M059J (cell line): ENCODE data around the gene DBNDD1. TPM values are rescaled to one million over a fixed set of nuclear protein-coding genes. Genes with fewer than 3 reads are reported as not detected.
"Not testable (repeated sequence)": the region's sequence is repeated elsewhere in the genome, so short reads cannot be mapped to it uniquely, and the experiment has no call there.

Experiments used
- DNase-seq: peaks from one replicate; pipeline ENCODE4 v3.0.0-alpha.2; 2012; ENCODE audit warnings: low read depth
- total RNA-seq: library from RNA; depleted of rRNA; stranded (reverse); fragments of >200 nt; shearing (Covaris generic); gene quantifications from 2 replicates; pipeline ENCODE4 v1.2.3, GENCODE V29; 2014

DBNDD1 gene
- total RNA-seq, 1 experiment from 2014 or later = 18.7 TPM

- no peak for DNase-seq
Measured at GRCh38 chr16:89990799-89991198, 28.5 kb downstream of the DBNDD1 start.

- no peak for DNase-seq
Measured at GRCh38 chr16:89988951-89989350, 30.3 kb downstream of the DBNDD1 start.

- no peak for DNase-seq
Measured at GRCh38 chr16:89987169-89987568, 32.1 kb downstream of the DBNDD1 start.

GRCh38 chr16:89986600-89986999 lies 32.7 kb downstream of the DBNDD1 start:
- no peak for DNase-seq

GRCh38 chr16:89985219-89985618 lies 34.0 kb downstream of the DBNDD1 start:
- DNase-seq = no peak

GRCh38 chr16:89984216-89984615 lies 35.0 kb downstream of the DBNDD1 start:
- DNase-seq = no peak

GRCh38 chr16:89983536-89983935 lies 35.7 kb downstream of the DBNDD1 start:
- DNase-seq = no peak

- no peak for DNase-seq
Measured at GRCh38 chr16:89982318-89982717, 36.9 kb downstream of the DBNDD1 start.

- DNase-seq = no peak
Measured at GRCh38 chr16:89981414-89981813, 37.8 kb downstream of the DBNDD1 start.

- no peak for DNase-seq
Measured at GRCh38 chr16:89974870-89975269, 44.4 kb downstream of the DBNDD1 start.

- no peak for DNase-seq
Measured at GRCh38 chr16:89973654-89974335, 45.5 kb downstream of the DBNDD1 start.

GRCh38 chr16:89973235-89973634 lies 46.0 kb downstream of the DBNDD1 start:
- no peak for DNase-seq

- DNase-seq = peak; percentile 92
Measured at GRCh38 chr16:89972244-89973234, 46.7 kb downstream of the DBNDD1 start.

GRCh38 chr16:89971495-89972243 lies 47.6 kb downstream of the DBNDD1 start:
- no peak for DNase-seq

GRCh38 chr16:89969741-89970410 lies 49.4 kb downstream of the DBNDD1 start:
- DNase-seq = no peak

- not testable (repeated sequence) for DNase-seq
Measured at GRCh38 chr16:89968074-89968473, 51.2 kb downstream of the DBNDD1 start.

- DNase-seq = not testable (repeated sequence)
Measured at GRCh38 chr16:89967436-89967835, 51.8 kb downstream of the DBNDD1 start.

GRCh38 chr16:89966756-89967155 lies 52.5 kb downstream of the DBNDD1 start:
- DNase-seq = no peak

GRCh38 chr16:89965447-89966225 lies 53.6 kb downstream of the DBNDD1 start:
- DNase-seq = no peak

GRCh38 chr16:89964201-89964600 lies 55.1 kb downstream of the DBNDD1 start:
- DNase-seq = no peak
